HG02642 (cell line): ENCODE results near the gene PAQR3.
A peak's percentile ranks its signal among the peaks of the same experiment; 100 is the strongest.

Source experiments
- ATAC-seq: cut with Tn5 transposase; IDR thresholded peaks from one replicate; pipeline ENCODE4 v1.9.1; 2021; ENCODE audit warnings: mild to moderate bottlenecking; ENCODE audit not compliant: unreplicated experiment, poor library complexity

PAQR3 gene

GRCh38 chr4:78864405-78865024, 74.7 kb downstream of the PAQR3 start:
- ATAC-seq, result peak; percentile 68

- no peak for ATAC-seq
Observed at GRCh38 chr4:78863991-78864390, 75.2 kb downstream of the PAQR3 start.

- peak; percentile 46 for ATAC-seq
Observed at GRCh38 chr4:78863254-78863869, 75.9 kb downstream of the PAQR3 start.

- no peak for ATAC-seq
Observed at GRCh38 chr4:78862314-78862737, 76.9 kb downstream of the PAQR3 start.
